Nephron progenitor cell (in vitro differentiated cells): Measurements from ENCODE around the gene FLT1.

ENCODE experiments used
- DNase-seq: peaks from one replicate; pipeline ENCODE4 v3.0.0; 2021
- H3K27ac Mint-ChIP-seq: 2 replicates; pipeline ENCODE4 v1.8.0; 2021; ENCODE audit warnings: mild to moderate bottlenecking, moderate library complexity, mixed read lengths
- H3K27me3 Mint-ChIP-seq: 2 replicates; pipeline ENCODE4 v1.8.0; 2021; ENCODE audit warnings: mild to moderate bottlenecking, low read depth, mixed read lengths; ENCODE audit not compliant: poor library complexity
- H3K36me3 Mint-ChIP-seq: 2 replicates; pipeline ENCODE4 v1.8.0; 2021; ENCODE audit warnings: low read depth, mixed read lengths
- H3K4me1 Mint-ChIP-seq: 2 replicates; pipeline ENCODE4 v1.8.0; 2021; ENCODE audit warnings: mixed read lengths
- H3K4me3 Mint-ChIP-seq: 2 replicates; pipeline ENCODE4 v1.8.0; 2021; ENCODE audit warnings: mild to moderate bottlenecking, moderate library complexity, mixed read lengths
- H3K9me3 Mint-ChIP-seq: 2 replicates; pipeline ENCODE4 v1.8.0; 2021; ENCODE audit warnings: mild to moderate bottlenecking, moderate library complexity, mixed read lengths
- CTCF ChIP-seq: fragments of 200-600 bp; sonication (generic); IDR thresholded peaks from 2 replicates; pipeline ENCODE4 v1.5.0; 2021; ENCODE audit warnings: antibody characterized with exemption

Gene FLT1

GRCh38 chr13:28320209-28320608 is 174.7 kb downstream of the FLT1 start:
- Mint-ChIP-seq H3K4me1 (peaks cover 81% of the 10 kb centered on the region), H3K4me3 (no peak overlapping the region), H3K36me3 (no peaks in the 10 kb centered on the region), H3K27ac (no peak overlapping the region), H3K27me3 (peaks cover 6% of the 10 kb centered on the region), H3K9me3 (no peaks in the 10 kb centered on the region)
- no peak for TF ChIP-seq CTCF
- no peak for DNase-seq

GRCh38 chr13:28319528-28319927 is 175.4 kb downstream of the FLT1 start:
- no peak for TF ChIP-seq CTCF
- no peak for DNase-seq
- no peaks in the 10 kb centered on the region for H3K9me3 Mint-ChIP-seq
- H3K36me3 Mint-ChIP-seq: no peaks in the 10 kb centered on the region
- H3K27ac Mint-ChIP-seq: peak overlapping the region; percentile 31
- peaks cover 6% of the 10 kb centered on the region for H3K27me3 Mint-ChIP-seq
- H3K4me1 Mint-ChIP-seq: peaks cover 74% of the 10 kb centered on the region
- peak overlapping the region; percentile 9 for H3K4me3 Mint-ChIP-seq

DNA sequence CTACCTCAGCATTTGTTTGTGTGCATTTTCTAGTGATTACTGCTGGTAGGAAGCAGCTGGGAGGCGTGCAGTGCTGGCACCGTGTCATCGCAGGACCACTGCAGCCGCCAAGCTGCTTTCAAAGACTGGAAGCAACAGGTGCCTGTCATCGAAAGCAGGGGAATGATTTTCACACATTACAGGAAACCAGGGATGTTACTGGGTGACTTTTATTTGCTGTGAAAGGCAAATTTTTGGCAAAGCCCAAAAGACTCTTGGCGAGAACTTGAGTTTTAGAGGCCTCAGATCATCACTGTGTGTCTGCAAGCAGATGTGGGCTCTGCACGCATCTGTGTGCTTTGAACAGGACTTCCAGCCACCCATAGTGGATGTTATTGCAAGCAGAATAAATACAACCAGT is 176.4 kb downstream of the FLT1 start:
- Mint-ChIP-seq H3K27me3 (no peaks in the 10 kb centered on the region), H3K27ac (no peak overlapping the region), H3K36me3 (no peaks in the 10 kb centered on the region), H3K9me3 (no peaks in the 10 kb centered on the region), H3K4me1 (peaks cover 65% of the 10 kb centered on the region), H3K4me3 (no peak overlapping the region)
- DNase-seq: no peak
- no peak for TF ChIP-seq CTCF

DNA sequence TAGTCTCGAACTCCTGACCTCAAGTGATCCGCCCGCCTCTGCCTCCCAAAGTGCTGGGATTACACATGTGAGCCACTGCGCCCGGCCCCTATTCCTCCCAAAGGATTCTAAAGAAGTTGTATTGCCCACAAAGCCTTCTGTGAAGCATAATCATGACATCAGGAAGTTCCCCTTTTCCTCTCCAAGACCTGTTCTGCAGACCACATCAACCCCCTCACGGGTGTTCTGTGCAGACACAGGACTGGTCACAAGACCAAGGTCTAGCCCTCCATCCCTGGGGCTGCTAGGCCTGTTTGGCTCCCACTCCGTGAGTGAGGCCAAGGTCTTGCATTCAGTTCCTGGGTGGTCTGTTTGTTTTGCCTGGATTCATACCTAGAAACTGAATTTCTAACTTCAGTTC is 178.1 kb downstream of the FLT1 start:
- no peaks in the 10 kb centered on the region for H3K27me3 Mint-ChIP-seq
- peak overlapping the region; percentile 45 for H3K27ac Mint-ChIP-seq
- no peak for DNase-seq
- peaks cover 57% of the 10 kb centered on the region for H3K4me1 Mint-ChIP-seq
- H3K9me3 Mint-ChIP-seq: no peaks in the 10 kb centered on the region
- H3K4me3 Mint-ChIP-seq: peak overlapping the region; percentile 34
- no peak for TF ChIP-seq CTCF
- H3K36me3 Mint-ChIP-seq: no peaks in the 10 kb centered on the region

- TF ChIP-seq CTCF: no peak
- H3K9me3 Mint-ChIP-seq: no peaks in the 10 kb centered on the region
- H3K36me3 Mint-ChIP-seq: no peaks in the 10 kb centered on the region
- no peaks in the 10 kb centered on the region for H3K27me3 Mint-ChIP-seq
- H3K4me1 Mint-ChIP-seq: peaks cover 53% of the 10 kb centered on the region
- H3K27ac Mint-ChIP-seq: peak overlapping the region; percentile 83
- H3K4me3 Mint-ChIP-seq: no peak overlapping the region
- no peak for DNase-seq
Observed at GRCh38 chr13:28316129-28316528, 178.8 kb downstream of the FLT1 start.

DNA sequence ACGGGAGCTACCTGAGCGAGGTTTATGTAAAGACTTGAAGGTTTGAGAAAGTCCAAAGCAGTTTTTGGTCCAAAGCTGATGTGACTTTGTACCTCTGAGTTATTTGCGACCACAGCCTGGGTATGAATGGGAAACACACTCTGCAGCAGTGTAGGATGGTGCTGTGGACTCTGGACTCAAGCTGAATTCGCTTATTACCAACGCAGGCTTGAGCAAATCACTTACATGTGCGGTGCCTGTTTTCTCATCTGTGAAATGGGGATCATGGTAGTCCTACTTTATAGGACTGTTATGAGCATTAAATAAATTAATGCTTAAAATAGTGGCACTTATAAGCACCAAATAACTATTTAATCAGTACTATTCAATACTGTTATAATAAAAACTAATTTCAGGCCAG is 180.0 kb downstream of the FLT1 start:
- TF ChIP-seq CTCF: no peak
- Mint-ChIP-seq H3K4me1 (peaks cover 44% of the 10 kb centered on the region), H3K9me3 (no peaks in the 10 kb centered on the region), H3K36me3 (no peaks in the 10 kb centered on the region), H3K27me3 (no peaks in the 10 kb centered on the region), H3K4me3 (no peak overlapping the region), H3K27ac (no peak overlapping the region)
- DNase-seq: no peak
